CD4-positive, alpha-beta T cell treated with Interleukin-4 for 4 hours (primary cell): Measurements from ENCODE around the gene EFNB3.

Experiments used
- DNase-seq: peaks from one replicate; pipeline ENCODE4 v3.0.0-alpha.2; 2020

Gene EFNB3

DNA sequence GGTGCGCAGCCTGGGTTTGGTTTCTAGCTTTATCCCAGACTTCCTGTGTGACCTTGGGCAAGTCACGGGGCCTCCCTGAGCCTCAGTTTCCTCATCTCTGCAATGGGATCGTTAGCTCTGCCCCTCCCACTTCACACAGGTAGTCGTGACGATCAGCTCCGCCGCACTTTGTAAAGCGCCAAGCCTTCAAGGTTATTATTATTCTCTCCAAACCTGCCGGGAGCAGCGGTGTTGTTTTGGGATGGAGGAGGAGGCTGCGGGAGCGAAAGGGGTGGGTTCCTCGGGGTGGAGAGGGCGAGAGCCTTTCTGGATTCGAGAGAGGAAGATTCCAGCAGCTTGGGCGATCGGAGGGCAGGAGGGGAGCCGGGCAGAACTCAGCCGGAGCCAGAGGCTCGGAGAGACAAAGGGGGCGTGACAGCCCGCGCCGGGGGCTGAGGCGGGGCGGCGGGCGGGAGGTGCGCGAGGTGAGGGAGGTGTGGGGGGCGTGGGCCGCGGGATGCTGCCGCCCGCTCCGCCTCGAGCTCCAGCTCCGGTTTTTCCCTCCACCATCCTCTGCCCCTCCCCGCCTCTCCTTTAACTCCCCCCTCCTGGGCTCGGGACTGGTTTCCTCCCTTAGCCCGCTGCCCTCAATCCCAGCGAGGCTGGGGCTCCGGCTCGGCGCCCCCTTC, at the start of gene EFNB3:
Gene EFNB3, plus strand, starts transcription at position 602 of the 668 bp plus-strand sequence. CDS start 397 bp downstream, outside the sequence.
- no peak for DNase-seq

DNA sequence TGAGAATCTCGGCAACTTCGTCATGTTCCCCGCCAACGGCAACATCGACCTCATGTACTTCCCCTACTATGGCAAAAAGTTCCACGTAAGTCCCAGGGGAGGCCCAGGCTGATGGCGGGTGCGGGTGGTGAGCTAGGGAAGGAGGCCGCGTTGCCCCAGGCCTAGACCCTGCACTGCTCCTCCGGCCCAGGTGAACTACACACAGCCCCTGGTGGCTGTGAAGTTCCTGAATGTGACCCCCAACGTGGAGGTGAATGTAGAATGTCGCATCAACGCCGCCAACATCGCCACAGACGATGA, 49.5 kb upstream of the EFNB3 start:
- no peak for DNase-seq

GRCh38 chr17:7656958-7657609, 47.9 kb upstream of the EFNB3 start:
- no peak for DNase-seq

DNA sequence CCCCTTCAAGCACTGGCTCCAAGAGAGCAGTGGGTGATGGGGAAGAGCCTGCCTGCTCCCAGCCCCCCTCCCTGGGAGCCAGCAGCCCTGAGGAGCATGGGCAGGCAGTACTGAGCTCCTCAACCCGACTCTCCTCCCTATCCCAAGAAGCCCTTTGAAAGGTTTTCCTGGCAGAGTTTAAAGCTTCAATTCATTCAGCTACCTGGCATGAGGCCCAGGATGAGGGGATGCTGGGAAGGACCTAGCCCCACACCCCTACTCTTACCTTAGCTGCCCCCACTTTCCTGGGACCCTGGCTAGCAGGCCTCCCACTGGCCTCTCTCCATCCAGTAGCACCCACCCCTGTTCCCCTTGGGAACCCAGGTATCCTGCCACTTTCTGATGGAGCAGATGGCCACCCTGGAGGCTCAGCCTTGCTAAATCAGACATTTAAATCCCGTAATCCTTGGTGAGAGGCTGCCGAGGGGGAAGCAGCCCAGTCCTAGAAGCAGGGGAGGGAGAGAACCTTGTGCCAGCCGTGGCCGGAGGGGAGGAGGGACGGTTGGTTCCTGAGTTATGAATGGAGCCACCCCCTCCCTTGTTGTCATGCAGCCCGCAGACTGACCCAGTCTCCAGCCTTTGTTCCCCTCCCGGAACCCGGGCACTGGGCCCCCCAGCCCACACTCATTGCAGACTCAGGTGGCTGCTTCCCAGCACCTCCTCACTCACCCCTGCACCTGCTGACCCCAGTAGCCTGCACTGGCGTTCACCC, 37.2 kb upstream of the EFNB3 start:
- DNase-seq, result no peak

DNA sequence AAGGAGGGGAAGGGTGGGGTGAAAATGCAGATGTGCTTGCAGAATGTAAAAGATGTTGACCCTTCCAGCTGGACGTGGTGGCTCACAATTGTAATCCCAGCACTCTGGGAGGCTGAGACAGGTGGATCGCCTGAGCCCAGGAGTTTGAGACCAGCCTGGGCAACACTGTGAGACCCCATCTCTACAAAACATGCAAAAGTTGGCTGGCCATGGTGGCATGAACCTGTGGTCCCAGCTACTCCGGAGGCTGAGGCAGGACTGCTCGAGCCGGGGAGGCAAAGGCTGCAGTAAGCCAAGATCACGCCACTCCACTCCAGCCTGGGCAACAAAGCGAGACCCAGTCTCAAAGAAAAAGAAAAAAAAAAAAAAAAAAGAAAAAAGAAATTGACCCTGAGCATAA, 36.5 kb upstream of the EFNB3 start:
- DNase-seq, result no peak

- peak; percentile 31 for DNase-seq
Observed at GRCh38 chr17:7673239-7673638, 31.8 kb upstream of the EFNB3 start.

DNA sequence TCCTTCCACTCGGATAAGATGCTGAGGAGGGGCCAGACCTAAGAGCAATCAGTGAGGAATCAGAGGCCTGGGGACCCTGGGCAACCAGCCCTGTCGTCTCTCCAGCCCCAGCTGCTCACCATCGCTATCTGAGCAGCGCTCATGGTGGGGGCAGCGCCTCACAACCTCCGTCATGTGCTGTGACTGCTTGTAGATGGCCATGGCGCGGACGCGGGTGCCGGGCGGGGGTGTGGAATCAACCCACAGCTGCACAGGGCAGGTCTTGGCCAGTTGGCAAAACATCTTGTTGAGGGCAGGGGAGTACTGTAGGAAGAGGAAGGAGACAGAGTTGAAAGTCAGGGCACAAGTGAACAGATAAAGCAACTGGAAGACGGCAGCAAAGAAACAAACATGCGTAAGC, 30.1 kb upstream of the EFNB3 start:
- no peak for DNase-seq

DNA sequence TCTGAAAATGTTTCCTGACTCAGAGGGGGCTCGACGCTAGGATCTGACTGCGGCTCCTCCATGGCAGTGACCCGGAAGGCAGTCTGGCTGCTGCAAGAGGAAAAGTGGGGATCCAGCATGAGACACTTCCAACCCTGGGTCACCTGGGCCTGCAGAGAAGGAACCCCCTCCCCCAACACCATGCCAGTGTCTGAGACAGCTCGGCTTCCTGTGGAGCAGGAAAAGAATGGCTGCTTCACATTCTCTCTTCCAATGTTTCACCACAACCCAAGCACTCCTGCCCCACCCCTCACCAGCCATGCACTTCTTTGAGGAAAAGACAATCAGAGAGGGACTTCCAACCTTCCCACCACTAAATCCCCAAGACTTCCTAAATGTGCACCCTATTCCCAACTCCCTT, 28.5 kb upstream of the EFNB3 start:
- DNase-seq, result no peak

- no peak for DNase-seq
Observed at GRCh38 chr17:7677388-7678067, 27.5 kb upstream of the EFNB3 start.

- peak; percentile 18 for DNase-seq
Observed at GRCh38 chr17:7684851-7685532, 20.0 kb upstream of the EFNB3 start.

DNA sequence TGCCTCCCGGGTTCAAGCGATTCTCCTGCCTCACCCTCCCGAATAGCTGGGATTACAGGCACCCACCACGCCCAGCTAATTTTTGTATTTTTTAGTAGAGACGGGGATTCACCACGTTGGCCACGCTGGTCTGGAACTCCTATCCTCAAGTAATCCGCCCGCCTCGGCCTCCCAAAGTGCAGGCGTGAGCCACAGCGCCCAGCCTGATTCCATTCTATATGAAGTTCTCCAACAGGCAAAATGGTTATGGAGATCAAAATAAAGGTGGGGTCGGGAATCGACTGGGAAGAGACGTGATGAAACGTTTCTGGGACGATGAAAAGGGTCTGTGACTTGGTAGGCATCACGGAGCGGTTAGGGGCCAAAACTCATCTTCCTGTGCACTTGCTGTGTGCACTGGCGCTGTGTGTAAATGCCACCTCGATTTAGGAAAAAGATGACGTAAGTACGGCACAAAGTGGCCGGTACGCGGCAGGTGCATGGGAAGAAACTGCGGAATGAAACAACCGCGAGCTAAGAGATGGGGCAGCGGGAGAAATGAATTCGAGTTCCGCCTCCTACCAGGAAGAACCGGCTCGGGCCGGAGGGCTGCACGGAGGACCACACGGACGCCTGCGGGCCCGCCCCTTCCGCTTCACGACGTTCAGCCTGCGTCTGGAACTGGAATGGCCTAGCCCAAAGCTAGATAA, 19.3 kb upstream of the EFNB3 start:
- DNase-seq, result peak; percentile 91

GRCh38 chr17:7686222-7687071, 18.6 kb upstream of the EFNB3 start:
- DNase-seq, result peak; percentile 75

- peak; percentile 92 for DNase-seq
Observed at GRCh38 chr17:7687072-7687907, 17.7 kb upstream of the EFNB3 start, which contains the start of gene TP53. TSS of gene TP53 (minus strand) at chr17:7687490. CDS start at chr17:7676594, 10,896 bp downstream.

- peak; percentile 96 for DNase-seq
Observed at GRCh38 chr17:7687908-7688807, 16.8 kb upstream of the EFNB3 start, which contains the start of gene WRAP53. TSS of gene WRAP53 (plus strand) at chr17:7688477. CDS start at chr17:7688649, 172 bp downstream.

- no peak for DNase-seq
Observed at GRCh38 chr17:7688808-7689316, 16.1 kb upstream of the EFNB3 start.

GRCh38 chr17:7695586-7695985, 9.4 kb upstream of the EFNB3 start:
- DNase-seq, result no peak

DNA sequence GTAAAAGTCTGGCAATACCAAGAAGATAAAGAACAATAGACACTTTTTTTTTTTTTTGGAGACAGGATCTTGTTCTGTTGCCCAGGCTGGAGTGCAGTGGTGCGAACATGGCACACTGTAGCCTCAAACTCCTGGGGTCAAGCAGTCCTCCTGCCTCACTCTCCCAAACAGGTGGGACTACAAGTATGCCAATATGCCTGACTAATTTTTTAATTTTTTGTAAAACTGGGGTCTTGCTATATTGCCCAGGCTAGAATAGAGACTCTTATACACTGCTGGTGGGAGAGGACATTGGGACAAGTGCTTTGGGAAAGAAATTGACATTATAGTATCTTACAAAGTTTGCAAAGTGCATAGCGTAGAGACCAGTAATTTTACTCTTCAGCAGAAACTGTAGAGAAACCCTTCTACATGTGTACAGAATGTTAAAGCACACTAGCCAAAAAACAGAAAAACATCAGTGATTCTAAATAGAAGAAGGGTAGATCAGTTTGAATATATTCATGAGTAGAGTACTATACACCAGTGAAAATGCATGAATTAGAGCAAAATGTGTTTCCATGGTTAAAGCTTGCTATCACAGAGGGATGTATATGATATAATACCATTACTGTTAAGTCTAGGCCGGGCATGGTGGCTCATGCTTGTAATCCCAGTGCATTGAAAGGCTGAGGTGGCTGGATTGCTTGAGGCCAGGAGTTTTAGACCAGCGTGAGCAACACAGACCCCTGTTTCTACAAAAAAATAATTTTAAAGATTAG, 7.0 kb upstream of the EFNB3 start:
- no peak for DNase-seq

- DNase-seq, result no peak
Observed at GRCh38 chr17:7700510-7700909, 4.5 kb upstream of the EFNB3 start.
